Endodermal cell (in vitro differentiated cells): ENCODE results near the gene PRPSAP1. TPM values are rescaled to one million over a fixed set of nuclear protein-coding genes. Genes with fewer than 3 reads are reported as not detected.

Experiments used
- DNase-seq: peaks from one replicate; pipeline ENCODE4 v3.0.0-alpha.2; 2017
- H3K27ac ChIP-seq: 2 replicates; pipeline ENCODE4 v1.5.1; 2013; ENCODE audit warnings: mild to moderate bottlenecking, low read depth, low read length, moderate library complexity
- H3K27me3 ChIP-seq: 2 replicates; pipeline ENCODE4 v1.6.1; 2013; ENCODE audit warnings: mild to moderate bottlenecking, low read length, moderate library complexity; ENCODE audit not compliant: insufficient read depth, control insufficient read depth, poor library complexity, severe bottlenecking
- H3K36me3 ChIP-seq: 2 replicates; pipeline ENCODE4 v1.7.0; 2013; ENCODE audit warnings: mild to moderate bottlenecking, low read length, moderate library complexity; ENCODE audit not compliant: control insufficient read depth, insufficient read depth
- H3K4me1 ChIP-seq: one replicate; pipeline ENCODE4 v1.7.0; 2013; ENCODE audit warnings: low read length; ENCODE audit not compliant: control insufficient read depth, insufficient read depth
- H3K4me3 ChIP-seq: 2 replicates; pipeline ENCODE4 v1.5.1; 2013; ENCODE audit warnings: mild to moderate bottlenecking, low read length, moderate library complexity
- H3K9ac ChIP-seq: 2 replicates; pipeline ENCODE4 v1.6.1; 2013; ENCODE audit warnings: mild to moderate bottlenecking, low read length, moderate library complexity; ENCODE audit not compliant: poor library complexity, severe bottlenecking; ENCODE audit errors: extremely low read depth
- H3K9me3 ChIP-seq: 2 replicates; pipeline ENCODE4 v1.6.1; 2013; ENCODE audit warnings: mild to moderate bottlenecking, low read length, moderate library complexity; ENCODE audit not compliant: control insufficient read depth
- H3K27ac Mint-ChIP-seq: 2 replicates; pipeline ENCODE4 v1.8.0; 2020; ENCODE audit warnings: mixed read lengths
- H3K27me3 Mint-ChIP-seq: 2 replicates; pipeline ENCODE4 v1.8.0; 2021; ENCODE audit warnings: mild to moderate bottlenecking, mixed read lengths; ENCODE audit not compliant: insufficient read depth
- H3K36me3 Mint-ChIP-seq: 2 replicates; pipeline ENCODE4 v1.8.0; 2020; ENCODE audit warnings: low read depth, mixed read lengths
- H3K4me1 Mint-ChIP-seq: 2 replicates; pipeline ENCODE4 v1.8.0; 2020; ENCODE audit warnings: mixed read lengths
- H3K4me3 Mint-ChIP-seq: 2 replicates; pipeline ENCODE4 v1.8.0; 2020; ENCODE audit warnings: mild to moderate bottlenecking, moderate library complexity, mixed read lengths
- H3K9me3 Mint-ChIP-seq: 2 replicates; pipeline ENCODE4 v1.8.0; 2020; ENCODE audit warnings: mild to moderate bottlenecking, mixed read lengths
- CTCF ChIP-seq: fragments of 200-600 bp; sonication (generic); conservative IDR thresholded peaks from 2 replicates; pipeline ENCODE4 v1.5.0; 2021; ENCODE audit warnings: antibody characterized with exemption, mild to moderate bottlenecking
- WGBS, 2 experiments: methylation state at CpG; one replicate each; pipeline versions ENCODE4 v1.1.5 to v1.1.7; 2013; ENCODE audit warnings: missing lambda C conversion rate in 2 of 2, mixed read lengths in 1 of 2; ENCODE audit not compliant: insufficient coverage in 1 of 2, insufficient read length in 1 of 2; 5-methylcytosine and 5-hydroxymethylcytosine counted together
- total RNA-seq, 2 donors: library from RNA; stranded (reverse); fragmentation: NEBNext Ultra II Directional in 1 of 2; extraction: Animal tissue kit (Norgen Biotek cat#: 25700) in 1 of 2; gene quantifications; 2 replicates in 1 of 2; 3 replicates in 1 of 2; pipeline ENCODE4 v1.2.1, GENCODE V29; 2021

Gene PRPSAP1
- total RNA-seq, 2 donors from 2014 or later: 60.9 to 89.8 TPM

- Histone ChIP-seq H3K4me1 (no peaks in the 10 kb centered on the region), H3K36me3 (peaks cover 15% of the 10 kb centered on the region), H3K27me3 (no peaks in the 10 kb centered on the region), H3K4me3 (no peak overlapping the region), H3K9me3 (no peaks in the 10 kb centered on the region), H3K27ac (no peak overlapping the region), H3K9ac (no peak overlapping the region)
- no peaks in the 10 kb centered on the region for H3K27me3 Mint-ChIP-seq
- TF ChIP-seq CTCF: no peak
- H3K9me3 Mint-ChIP-seq: no peaks in the 10 kb centered on the region
- peaks cover 3% of the 10 kb centered on the region for H3K4me1 Mint-ChIP-seq
- 93 to 95% methylated on average over 4 to 6 of the region's 6 CpGs for WGBS, 2 experiments
- H3K27ac Mint-ChIP-seq: peak overlapping the region; percentile 13
- DNase-seq: no peak
- H3K36me3 Mint-ChIP-seq: peaks cover 34% of the 10 kb centered on the region
- H3K4me3 Mint-ChIP-seq: no peak overlapping the region
These were observed 16.3 kb downstream of the PRPSAP1 start for GRCh38 chr17:76337413-76337777.

DNA sequence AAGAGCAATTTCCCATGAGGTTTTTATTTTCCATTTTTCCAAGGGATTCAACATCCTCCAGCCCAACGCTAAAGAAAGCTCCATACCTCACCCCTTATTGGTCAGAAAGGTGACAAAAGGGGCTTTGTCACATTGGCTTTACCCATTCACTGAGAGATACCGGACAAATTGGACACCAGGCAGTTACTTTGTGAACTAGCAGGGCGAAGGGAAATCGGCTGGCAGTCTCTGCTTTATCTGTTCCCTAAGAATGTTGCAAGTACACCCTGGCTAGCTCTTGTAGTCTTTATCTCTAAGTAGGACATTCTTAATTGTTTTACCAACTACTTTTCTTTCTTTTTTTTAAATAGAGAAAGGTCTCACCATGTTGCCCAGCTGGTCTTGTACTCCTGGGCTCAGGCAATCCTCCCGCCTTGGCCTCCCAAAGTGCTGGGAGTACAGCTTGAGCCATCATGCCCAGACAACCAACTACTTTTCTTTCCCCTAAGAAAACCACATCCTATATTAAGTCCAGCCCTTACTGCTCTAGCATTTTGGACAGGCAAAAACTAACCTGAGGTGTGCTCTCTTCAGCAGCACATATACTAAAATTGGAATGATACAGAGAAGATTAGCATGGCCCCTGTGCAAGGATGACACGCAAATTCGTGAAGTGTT, 16.8 kb downstream of the PRPSAP1 start:
- H3K9me3 Mint-ChIP-seq: no peaks in the 10 kb centered on the region
- H3K36me3 ChIP-seq: peaks cover 15% of the 10 kb centered on the region
- no peaks in the 10 kb centered on the region for H3K9me3 ChIP-seq
- no peak for TF ChIP-seq CTCF
- no peaks in the 10 kb centered on the region for H3K27me3 Mint-ChIP-seq
- peak overlapping the region; percentile 13 for H3K27ac Mint-ChIP-seq
- no peak overlapping the region for H3K4me3 ChIP-seq
- H3K36me3 Mint-ChIP-seq: peaks cover 29% of the 10 kb centered on the region
- no peak overlapping the region for H3K4me3 Mint-ChIP-seq
- no peak overlapping the region for H3K27ac ChIP-seq
- no peaks in the 10 kb centered on the region for H3K4me1 ChIP-seq
- no peak overlapping the region for H3K9ac ChIP-seq
- no peaks in the 10 kb centered on the region for H3K27me3 ChIP-seq
- WGBS, 2 experiments: 80 to 95% methylated on average over 1 to 7 of the region's 7 CpGs
- peaks cover 3% of the 10 kb centered on the region for H3K4me1 Mint-ChIP-seq
- DNase-seq: no peak

DNA sequence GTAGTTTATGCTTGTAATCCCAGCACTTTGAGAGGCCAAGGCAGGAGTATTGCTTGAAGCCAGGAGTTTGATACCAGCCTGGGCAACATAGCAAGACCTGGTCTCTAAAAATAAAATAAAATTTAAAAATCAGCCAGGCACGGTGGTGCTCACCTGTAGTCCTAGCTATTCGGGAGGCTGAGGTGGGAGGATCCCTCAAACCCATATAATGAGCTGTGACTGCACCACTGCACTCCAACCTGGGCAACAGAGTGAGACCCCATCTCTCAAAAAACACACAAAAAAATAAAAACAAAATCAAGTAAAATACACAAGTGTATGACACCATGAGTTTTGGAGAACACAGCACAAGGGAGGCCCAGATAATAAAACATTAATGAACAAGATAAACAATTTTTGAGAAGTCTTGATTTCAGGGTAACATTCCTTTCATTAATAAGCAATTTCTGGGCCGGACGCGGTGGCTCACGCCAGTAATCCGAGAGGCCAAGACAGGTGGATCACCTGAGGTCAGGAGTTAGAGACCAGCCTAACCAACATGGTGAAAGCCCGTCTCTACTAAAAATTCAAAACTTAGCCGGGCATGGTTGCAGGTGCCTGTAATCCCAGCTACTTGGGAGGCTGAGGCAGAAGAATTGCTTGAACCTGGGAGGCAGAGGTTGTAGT, 17.9 kb downstream of the PRPSAP1 start:
- H3K4me1 Mint-ChIP-seq: peaks cover 3% of the 10 kb centered on the region
- no peak for DNase-seq

More for the DNA sequence above, 17.9 kb downstream of the PRPSAP1 start:
- Histone ChIP-seq H3K36me3 (peaks cover 17% of the 10 kb centered on the region), H3K27ac (no peak overlapping the region), H3K27me3 (no peaks in the 10 kb centered on the region), H3K9me3 (no peaks in the 10 kb centered on the region), H3K4me3 (no peak overlapping the region), H3K4me1 (no peaks in the 10 kb centered on the region), H3K9ac (no peak overlapping the region)
- TF ChIP-seq CTCF: no peak
- H3K36me3 Mint-ChIP-seq: peaks cover 21% of the 10 kb centered on the region
- 97% methylated on average over 7 to 9 of the region's 9 CpGs for WGBS, 2 experiments
- H3K9me3 Mint-ChIP-seq: no peaks in the 10 kb centered on the region
- H3K27ac Mint-ChIP-seq: no peak overlapping the region
- no peaks in the 10 kb centered on the region for H3K27me3 Mint-ChIP-seq
- no peak overlapping the region for H3K4me3 Mint-ChIP-seq
